Esophagus muscularis mucosa (tissue), 4 donors: ENCODE results near the gene MCF2L2.

ENCODE experiments used
- EP300 ChIP-seq: sonication (generic); formaldehyde crosslinking; IDR thresholded peaks from one replicate; pipeline ENCODE4 v1.6.1; 2017; ENCODE audit warnings: antibody characterized with exemption
- POLR2A ChIP-seq: fragments of 450-650 bp; IDR thresholded peaks from one replicate; pipeline ENCODE4 v1.6.1; 2017; ENCODE audit warnings: antibody characterized with exemption, moderate library complexity, mild to moderate bottlenecking, low read depth
- POLR2AphosphoS5 ChIP-seq, 2 donors: sonication (generic); formaldehyde crosslinking; IDR thresholded peaks; one replicate each; pipeline ENCODE4 v1.6.1; 2017; ENCODE audit warnings: antibody characterized with exemption in 2 of 2
- TF ChIP-seq, protein P1 (sequence below), 3 experiments: fragments of 200-600 bp in 2 of 3; fragments of 450-650 bp in 1 of 3; sonication (generic) in 2 of 3; IDR thresholded peaks; one replicate each; pipeline ENCODE4 v1.5.1; 2017 to 2019; ENCODE audit warnings: antibody characterized with exemption in 3 of 3, mild to moderate bottlenecking in 2 of 3, moderate library complexity in 1 of 3

DNA sequence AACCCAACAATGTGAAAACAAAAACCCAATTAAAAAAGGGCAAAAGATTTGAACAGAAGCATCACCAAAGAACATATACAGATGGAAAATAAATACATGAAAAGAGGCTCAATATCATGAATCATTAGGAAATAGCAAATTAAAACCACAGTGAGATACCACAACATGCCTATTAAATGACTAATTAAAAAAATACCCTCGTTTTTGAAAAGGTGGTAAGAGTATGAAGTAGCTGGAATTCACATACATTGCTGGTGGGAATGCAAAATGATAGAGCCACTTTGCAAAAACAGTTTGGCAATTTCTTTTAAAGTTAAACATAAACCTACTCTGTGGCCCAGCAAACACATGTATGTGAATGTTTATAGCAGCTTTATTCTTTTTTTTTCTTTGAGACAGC is 99.6 kb downstream of the MCF2L2 start:
- TF ChIP-seq, protein P1, sequence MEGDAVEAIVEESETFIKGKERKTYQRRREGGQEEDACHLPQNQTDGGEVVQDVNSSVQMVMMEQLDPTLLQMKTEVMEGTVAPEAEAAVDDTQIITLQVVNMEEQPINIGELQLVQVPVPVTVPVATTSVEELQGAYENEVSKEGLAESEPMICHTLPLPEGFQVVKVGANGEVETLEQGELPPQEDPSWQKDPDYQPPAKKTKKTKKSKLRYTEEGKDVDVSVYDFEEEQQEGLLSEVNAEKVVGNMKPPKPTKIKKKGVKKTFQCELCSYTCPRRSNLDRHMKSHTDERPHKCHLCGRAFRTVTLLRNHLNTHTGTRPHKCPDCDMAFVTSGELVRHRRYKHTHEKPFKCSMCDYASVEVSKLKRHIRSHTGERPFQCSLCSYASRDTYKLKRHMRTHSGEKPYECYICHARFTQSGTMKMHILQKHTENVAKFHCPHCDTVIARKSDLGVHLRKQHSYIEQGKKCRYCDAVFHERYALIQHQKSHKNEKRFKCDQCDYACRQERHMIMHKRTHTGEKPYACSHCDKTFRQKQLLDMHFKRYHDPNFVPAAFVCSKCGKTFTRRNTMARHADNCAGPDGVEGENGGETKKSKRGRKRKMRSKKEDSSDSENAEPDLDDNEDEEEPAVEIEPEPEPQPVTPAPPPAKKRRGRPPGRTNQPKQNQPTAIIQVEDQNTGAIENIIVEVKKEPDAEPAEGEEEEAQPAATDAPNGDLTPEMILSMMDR (IDR thresholded peaks at IDR 0.05), result no peak
- TF ChIP-seq POLR2A (no peak), POLR2AphosphoS5 (IDR thresholded peaks at IDR 0.05) (no peak), EP300 (no peak)
